ENCODE data around the gene NCK1. TPM values are rescaled to one million over a fixed set of nuclear protein-coding genes. Genes with fewer than 3 reads are reported as not detected.

NCK1 gene
- total RNA-seq, 1 donor from 2014 or later = 38.1 TPM

- TF ChIP-seq, protein P1, sequence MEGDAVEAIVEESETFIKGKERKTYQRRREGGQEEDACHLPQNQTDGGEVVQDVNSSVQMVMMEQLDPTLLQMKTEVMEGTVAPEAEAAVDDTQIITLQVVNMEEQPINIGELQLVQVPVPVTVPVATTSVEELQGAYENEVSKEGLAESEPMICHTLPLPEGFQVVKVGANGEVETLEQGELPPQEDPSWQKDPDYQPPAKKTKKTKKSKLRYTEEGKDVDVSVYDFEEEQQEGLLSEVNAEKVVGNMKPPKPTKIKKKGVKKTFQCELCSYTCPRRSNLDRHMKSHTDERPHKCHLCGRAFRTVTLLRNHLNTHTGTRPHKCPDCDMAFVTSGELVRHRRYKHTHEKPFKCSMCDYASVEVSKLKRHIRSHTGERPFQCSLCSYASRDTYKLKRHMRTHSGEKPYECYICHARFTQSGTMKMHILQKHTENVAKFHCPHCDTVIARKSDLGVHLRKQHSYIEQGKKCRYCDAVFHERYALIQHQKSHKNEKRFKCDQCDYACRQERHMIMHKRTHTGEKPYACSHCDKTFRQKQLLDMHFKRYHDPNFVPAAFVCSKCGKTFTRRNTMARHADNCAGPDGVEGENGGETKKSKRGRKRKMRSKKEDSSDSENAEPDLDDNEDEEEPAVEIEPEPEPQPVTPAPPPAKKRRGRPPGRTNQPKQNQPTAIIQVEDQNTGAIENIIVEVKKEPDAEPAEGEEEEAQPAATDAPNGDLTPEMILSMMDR (IDR thresholded peaks at IDR 0.05) = no peak
Observed at GRCh38 chr3:136819731-136820679, 42.0 kb upstream of the NCK1 start.

DNA sequence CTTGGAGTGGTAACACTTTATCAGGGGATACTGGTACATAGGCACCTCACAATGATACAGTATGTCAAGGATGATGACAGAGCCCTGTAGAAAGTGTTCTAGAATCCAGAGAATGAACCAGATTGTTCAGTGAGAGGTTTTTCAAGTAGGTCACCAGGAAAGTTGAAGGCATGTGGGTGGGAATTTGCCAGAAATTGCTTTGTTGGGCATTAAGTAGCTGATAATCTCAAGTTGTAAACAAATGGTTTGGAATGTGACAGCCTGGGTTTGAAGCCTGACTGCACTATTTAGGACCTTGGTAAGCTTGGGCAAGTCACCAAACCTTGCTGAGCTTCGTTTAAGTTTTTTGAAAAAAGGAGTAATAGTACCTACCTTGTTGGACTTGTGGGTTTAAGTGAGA is 30.5 kb upstream of the NCK1 start:
- DNase-seq (ENCODE audit: low spot score) = no peak
- Mint-ChIP-seq H3K9me3 (ENCODE audit: low read depth) (peaks cover 7% of the 10 kb centered on the region), H3K4me3 (ENCODE audit: unreplicated experiment) (no peak overlapping the region), H3K27ac (ENCODE audit: unreplicated experiment) (no peak overlapping the region), H3K27me3 (ENCODE audit: low read depth) (no peaks in the 10 kb centered on the region), H3K4me1 (ENCODE audit: low read depth) (peaks cover 12% of the 10 kb centered on the region), H3K36me3 (ENCODE audit: low read depth) (peaks cover 2% of the 10 kb centered on the region)
- TF ChIP-seq, protein P1 (IDR thresholded peaks at IDR 0.05) = no peak

More at GRCh38 chr3:136819731-136820679, 42.0 kb upstream of the NCK1 start:
- Mint-ChIP-seq H3K36me3 (ENCODE audit: low read depth) (peaks cover 4% of the 10 kb centered on the region), H3K4me1 (ENCODE audit: low read depth) (peaks cover 27% of the 10 kb centered on the region), H3K27ac (ENCODE audit: unreplicated experiment) (peak overlapping the region; percentile 92), H3K27me3 (ENCODE audit: low read depth) (no peaks in the 10 kb centered on the region), H3K9me3 (ENCODE audit: low read depth) (peaks cover 16% of the 10 kb centered on the region), H3K4me3 (ENCODE audit: unreplicated experiment) (peak overlapping the region; percentile 94)
- DNase-seq (ENCODE audit: low spot score) = no peak

- TF ChIP-seq, protein P1 (IDR thresholded peaks at IDR 0.05) = no peak
- Mint-ChIP-seq H3K36me3 (ENCODE audit: low read depth) (no peaks in the 10 kb centered on the region), H3K9me3 (ENCODE audit: low read depth) (no peaks in the 10 kb centered on the region), H3K4me3 (ENCODE audit: unreplicated experiment) (no peak overlapping the region), H3K27ac (ENCODE audit: unreplicated experiment) (no peak overlapping the region), H3K27me3 (ENCODE audit: low read depth) (no peaks in the 10 kb centered on the region), H3K4me1 (ENCODE audit: low read depth) (peaks cover 38% of the 10 kb centered on the region)
- DNase-seq (ENCODE audit: low spot score) = no peak
Observed at GRCh38 chr3:136835089-136835812, 26.8 kb upstream of the NCK1 start.

DNA sequence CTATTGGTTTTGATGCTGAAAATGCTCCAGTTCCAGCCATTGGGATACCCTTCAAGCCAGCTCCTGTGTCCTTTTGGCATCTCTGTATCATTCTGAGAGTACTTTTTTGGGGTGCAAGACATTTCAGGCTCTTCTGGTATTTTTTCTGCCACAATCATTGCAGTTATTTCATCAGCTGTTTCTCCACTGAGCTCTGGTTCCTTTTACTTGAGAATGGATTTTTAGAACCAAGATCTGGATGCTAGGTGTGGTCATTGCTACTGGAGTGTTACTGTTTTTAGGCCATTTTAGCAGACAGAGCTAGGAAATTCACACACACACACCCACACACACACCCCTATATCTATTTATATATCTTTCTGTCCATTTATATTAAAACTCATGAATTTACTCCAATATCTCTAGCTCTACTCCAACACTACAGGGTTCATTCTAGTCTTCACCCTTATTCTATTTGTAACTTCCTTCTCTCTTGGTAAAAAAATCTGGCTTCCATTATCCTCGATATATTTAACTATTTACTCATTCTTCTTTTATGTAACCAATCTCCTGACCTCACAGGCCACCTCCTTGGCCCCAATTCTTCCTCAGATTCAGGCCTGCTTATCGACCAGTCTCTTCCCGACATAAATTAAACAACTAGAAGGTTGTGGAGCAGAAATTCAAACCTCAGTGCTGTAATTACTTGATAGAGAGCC is 26.0 kb upstream of the NCK1 start:
- no peak for DNase-seq (ENCODE audit: low spot score)
- Mint-ChIP-seq H3K36me3 (ENCODE audit: low read depth) (no peaks in the 10 kb centered on the region), H3K27me3 (ENCODE audit: low read depth) (no peaks in the 10 kb centered on the region), H3K9me3 (ENCODE audit: low read depth) (no peaks in the 10 kb centered on the region), H3K4me1 (ENCODE audit: low read depth) (peaks cover 38% of the 10 kb centered on the region), H3K27ac (ENCODE audit: unreplicated experiment) (peak overlapping the region; percentile 8), H3K4me3 (ENCODE audit: unreplicated experiment) (no peak overlapping the region)
- TF ChIP-seq, protein P1 (IDR thresholded peaks at IDR 0.05) = no peak

Measured in chondrocyte (in vitro differentiated cells).